Osteoblast (primary cell): Measurements from ENCODE around the gene TNF. TPM values are rescaled to one million over a fixed set of nuclear protein-coding genes. Genes with fewer than 3 reads are reported as not detected.

Source experiments
- DNase-seq: peaks from one replicate; pipeline ENCODE4 v3.0.0; 2011; ENCODE audit warnings: low spot score, mixed read lengths; ENCODE audit not compliant: insufficient read length; ENCODE audit errors: missing footprints
- H2AFZ ChIP-seq: 2 replicates; pipeline ENCODE4 v1.6.0; 2011; ENCODE audit warnings: mild to moderate bottlenecking, low read length
- H3K27ac ChIP-seq: 2 replicates; pipeline ENCODE4 v1.5.1; 2011; ENCODE audit warnings: mild to moderate bottlenecking, low read depth, low read length, moderate library complexity
- H3K27me3 ChIP-seq: 2 replicates; pipeline ENCODE4 v1.6.0; 2012; ENCODE audit warnings: mild to moderate bottlenecking, control low read depth, inconsistent platforms, low read length, moderate library complexity; ENCODE audit not compliant: insufficient read depth
- H3K36me3 ChIP-seq: 2 replicates; pipeline ENCODE4 v1.5.1; 2011; ENCODE audit warnings: mild to moderate bottlenecking, low read length, control low read depth, moderate library complexity; ENCODE audit not compliant: insufficient read depth
- H3K4me1 ChIP-seq: 2 replicates; pipeline ENCODE4 v1.5.1; 2011; ENCODE audit warnings: mild to moderate bottlenecking, low read length, control low read depth, moderate library complexity; ENCODE audit not compliant: insufficient read depth
- H3K4me2 ChIP-seq: 2 replicates; pipeline ENCODE4 v1.6.0; 2011; ENCODE audit warnings: mild to moderate bottlenecking, low read length; ENCODE audit not compliant: insufficient read depth
- H3K4me3 ChIP-seq: fragments of 200-600 bp; sonication (generic); 3 replicates; pipeline ENCODE4 v1.5.1; 2012; ENCODE audit warnings: mild to moderate bottlenecking, low read length, inconsistent platforms; ENCODE audit not compliant: insufficient read depth
- H3K79me2 ChIP-seq: 2 replicates; pipeline ENCODE4 v1.6.0; 2012; ENCODE audit warnings: mild to moderate bottlenecking, low read length, control low read depth, inconsistent platforms; ENCODE audit not compliant: insufficient read depth
- H3K9me3 ChIP-seq: 2 replicates; pipeline ENCODE4 v1.5.1; 2011; ENCODE audit warnings: low read depth, low read length, control low read depth
- H4K20me1 ChIP-seq: 2 replicates; pipeline ENCODE4 v1.6.0; 2012; ENCODE audit warnings: mild to moderate bottlenecking, low read length, control low read depth; ENCODE audit not compliant: insufficient read depth
- total RNA-seq: library from RNA; depleted of rRNA; stranded (reverse); fragments of >200 nt; gene quantifications from 2 replicates; pipeline ENCODE4 v1.2.3, GENCODE V29; 2012
- TF ChIP-seq, protein P1 (sequence below): IDR thresholded peaks from 2 replicates; pipeline ENCODE4 v1.5.1; 2011; ENCODE audit warnings: mild to moderate bottlenecking, low read depth, low read length, moderate library complexity; ENCODE audit errors: extremely low read depth

TNF gene
- total RNA-seq, 1 donor: not detected

DNA sequence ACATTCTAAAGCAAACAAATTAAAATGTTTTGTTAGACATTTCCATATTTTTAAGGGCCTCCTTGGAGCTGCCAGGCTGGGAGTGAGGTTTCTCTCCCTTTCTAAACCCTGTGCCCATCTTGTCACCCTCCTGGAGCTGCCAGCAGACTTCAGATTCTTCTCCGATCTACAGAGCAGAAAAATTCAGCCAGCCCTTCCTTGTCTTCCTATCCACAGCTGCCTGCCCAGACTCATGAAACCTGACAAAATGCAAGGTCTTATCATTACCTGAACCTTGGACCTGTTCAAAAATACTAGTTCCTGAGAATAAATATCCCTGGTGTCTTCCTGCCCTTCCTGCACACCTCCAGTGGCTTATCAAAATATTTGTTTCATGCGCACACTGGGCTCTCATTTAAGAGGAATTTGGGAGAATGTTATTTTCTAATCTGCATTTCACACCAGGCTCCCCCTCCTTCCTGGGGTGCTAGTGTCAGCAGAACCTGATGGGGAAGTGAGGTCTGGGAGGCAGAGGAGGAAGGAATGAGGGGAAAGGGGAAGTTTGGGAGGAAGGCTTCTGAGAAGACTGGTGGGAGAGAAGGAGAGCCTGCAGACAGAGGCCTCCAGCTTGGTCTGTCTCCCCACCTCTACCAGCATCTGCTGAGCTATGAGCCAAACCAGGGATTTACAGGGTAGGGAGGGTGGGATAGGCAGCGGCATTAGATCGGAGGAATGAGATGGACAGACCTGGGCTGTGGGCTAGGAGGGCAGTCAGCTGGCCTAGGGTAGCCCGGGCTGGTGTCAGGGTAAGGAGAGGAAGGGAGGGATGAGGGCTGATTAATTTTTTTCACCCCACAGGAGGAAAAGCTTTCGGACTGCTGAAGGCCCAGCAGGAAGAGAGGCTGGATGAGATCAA, 39.6 kb downstream of the TNF start, which contains the start of gene AIF1:
AIF1 (plus strand) TSS at position 551 of the 895 bp plus-strand sequence; CDS start at position 647, 96 bp downstream.
- H3K36me3 ChIP-seq: no peaks in the 10 kb centered on the region

DNA sequence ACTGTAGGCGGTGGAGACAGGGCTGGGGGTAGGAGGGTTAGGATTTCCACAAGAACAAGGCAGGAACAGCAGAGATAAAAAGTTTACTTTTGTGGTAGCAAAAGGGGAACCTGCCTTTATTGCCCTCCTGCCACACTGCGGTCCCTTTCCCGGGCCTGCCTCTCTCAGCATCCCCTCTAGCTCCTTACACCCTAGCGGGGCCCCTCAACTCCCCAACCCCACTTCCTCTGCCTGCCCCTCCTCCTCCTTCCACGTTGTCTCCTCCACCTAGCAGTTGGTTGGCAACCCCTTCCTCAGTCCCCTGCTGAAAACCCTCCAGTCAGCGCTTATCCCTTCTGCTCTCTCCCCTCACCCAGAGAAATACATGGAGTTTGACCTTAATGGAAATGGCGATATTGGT, 40.4 kb downstream of the TNF start:
- TF ChIP-seq, protein P1, sequence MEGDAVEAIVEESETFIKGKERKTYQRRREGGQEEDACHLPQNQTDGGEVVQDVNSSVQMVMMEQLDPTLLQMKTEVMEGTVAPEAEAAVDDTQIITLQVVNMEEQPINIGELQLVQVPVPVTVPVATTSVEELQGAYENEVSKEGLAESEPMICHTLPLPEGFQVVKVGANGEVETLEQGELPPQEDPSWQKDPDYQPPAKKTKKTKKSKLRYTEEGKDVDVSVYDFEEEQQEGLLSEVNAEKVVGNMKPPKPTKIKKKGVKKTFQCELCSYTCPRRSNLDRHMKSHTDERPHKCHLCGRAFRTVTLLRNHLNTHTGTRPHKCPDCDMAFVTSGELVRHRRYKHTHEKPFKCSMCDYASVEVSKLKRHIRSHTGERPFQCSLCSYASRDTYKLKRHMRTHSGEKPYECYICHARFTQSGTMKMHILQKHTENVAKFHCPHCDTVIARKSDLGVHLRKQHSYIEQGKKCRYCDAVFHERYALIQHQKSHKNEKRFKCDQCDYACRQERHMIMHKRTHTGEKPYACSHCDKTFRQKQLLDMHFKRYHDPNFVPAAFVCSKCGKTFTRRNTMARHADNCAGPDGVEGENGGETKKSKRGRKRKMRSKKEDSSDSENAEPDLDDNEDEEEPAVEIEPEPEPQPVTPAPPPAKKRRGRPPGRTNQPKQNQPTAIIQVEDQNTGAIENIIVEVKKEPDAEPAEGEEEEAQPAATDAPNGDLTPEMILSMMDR: no peak
- H4K20me1 ChIP-seq: no peaks in the 10 kb centered on the region
- H3K27ac ChIP-seq: no peak overlapping the region
- H3K4me1 ChIP-seq: peaks cover 3% of the 10 kb centered on the region
- no peak overlapping the region for H3K4me3 ChIP-seq
- H3K79me2 ChIP-seq: peaks cover 2% of the 10 kb centered on the region
- no peak overlapping the region for H2AFZ ChIP-seq
- no peaks in the 10 kb centered on the region for H3K9me3 ChIP-seq
- H3K4me2 ChIP-seq: no peak overlapping the region
- DNase-seq: peak; percentile 46
- H3K27me3 ChIP-seq: no peaks in the 10 kb centered on the region
- no peaks in the 10 kb centered on the region for H3K36me3 ChIP-seq

More for the DNA sequence above, 39.6 kb downstream of the TNF start, which contains the start of gene AIF1:
- H3K9me3 ChIP-seq: no peaks in the 10 kb centered on the region
- no peak within 1 kb of the TSS for H3K27ac ChIP-seq
- no peak within 1 kb of the TSS for H3K4me2 ChIP-seq
- TF ChIP-seq, protein P1: no peak
- peaks cover 3% of the 10 kb centered on the region for H3K4me1 ChIP-seq
- H4K20me1 ChIP-seq: no peaks in the 10 kb centered on the region
- no peaks in the 10 kb centered on the region for H3K27me3 ChIP-seq
- no peak within 1 kb of the TSS for H2AFZ ChIP-seq
- H3K79me2 ChIP-seq: no peaks in the 10 kb centered on the region
- no peak within 1 kb of the TSS for H3K4me3 ChIP-seq
- DNase-seq: peak; percentile 45

DNA sequence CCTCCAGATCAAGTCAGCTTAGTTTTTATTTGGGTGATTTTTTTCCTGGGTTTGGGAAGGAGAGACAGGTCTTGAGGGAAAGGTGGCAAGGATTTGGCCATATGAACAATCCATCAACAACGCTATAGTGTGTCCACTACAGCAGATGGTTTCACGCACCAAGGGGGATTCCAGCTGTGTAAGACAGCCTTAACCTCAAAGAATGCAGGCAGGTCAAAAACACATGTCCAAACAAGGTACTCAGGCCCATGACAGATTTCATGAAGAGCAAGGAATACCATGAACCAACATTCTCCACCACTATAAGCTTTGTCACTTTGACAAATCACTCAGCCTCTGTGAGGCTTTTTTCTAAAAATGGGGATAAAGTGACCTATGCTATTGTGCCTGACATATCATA, 41.6 kb downstream of the TNF start:
- no peak overlapping the region for H3K4me2 ChIP-seq
- TF ChIP-seq, protein P1: no peak

More for the DNA sequence above, 41.6 kb downstream of the TNF start:
- H3K4me1 ChIP-seq: peaks cover 8% of the 10 kb centered on the region
- no peak overlapping the region for H2AFZ ChIP-seq
- H4K20me1 ChIP-seq: peaks cover 5% of the 10 kb centered on the region
- DNase-seq: no peak
- H3K27me3 ChIP-seq: no peaks in the 10 kb centered on the region
- no peak overlapping the region for H3K27ac ChIP-seq
- no peak overlapping the region for H3K4me3 ChIP-seq
- H3K36me3 ChIP-seq: no peaks in the 10 kb centered on the region
- no peaks in the 10 kb centered on the region for H3K9me3 ChIP-seq
- H3K79me2 ChIP-seq: peaks cover 15% of the 10 kb centered on the region
